ENCODE results near the gene COL5A2. TPM values are rescaled to one million over a fixed set of nuclear protein-coding genes. Genes with fewer than 3 reads are reported as not detected.

The COL5A2 gene
- total and polyA plus RNA-seq, 9 of the 15 experiments (the other 6 are each of a cell fraction or from before 2014, with no cell fraction given): 0.01 to 0.54 (median 0.19) TPM

GRCh38 chr2:189155795-189156194, 23.8 kb downstream of the COL5A2 start:
- Histone ChIP-seq H2AFZ (ENCODE audit: low read depth, low read length) (no peak overlapping the region), H3K4me2 (ENCODE audit: insufficient read depth, low read length) (no peak overlapping the region), H3K79me2 (ENCODE audit: control insufficient read depth, insufficient read depth, low read length) (no peaks in the 10 kb centered on the region), H3K4me1 (replicated peaks in 1 of 2; ENCODE audit: control insufficient read depth in 2 of 2, insufficient read depth in 2 of 2, low read length in 2 of 2) (no peaks in the 10 kb centered on the region), H3K9me3 (replicated peaks; ENCODE audit: control insufficient read depth, insufficient read depth, low read depth, low read length) (no peaks in the 10 kb centered on the region), H3K27me3 (ENCODE audit: control insufficient read depth in 2 of 2, insufficient read depth in 2 of 2, low read length in 2 of 2) (no peaks in the 10 kb centered on the region), H3K36me3 (ENCODE audit: control insufficient read depth, insufficient read depth, low read length) (no peaks in the 10 kb centered on the region), H3K9me1 (ENCODE audit: control insufficient read depth, insufficient read depth, low read length) (no peaks in the 10 kb centered on the region), H3K9ac (ENCODE audit: insufficient read depth in 1 of 2, low read depth in 2 of 2, low read length in 2 of 2) (no peak overlapping the region), H3K4me3 (no peak overlapping the region), H3K27ac (ENCODE audit: extremely low read depth, low read depth, low read length) (no peak overlapping the region), H4K20me1 (replicated peaks; ENCODE audit: control insufficient read depth, insufficient read depth, low read length) (no peaks in the 10 kb centered on the region)
- intact Hi-C loops (cut with micrococcal nuclease): no loop called here
- FAIRE-seq (no peak), ATAC-seq (no peak), DNase-seq (ENCODE audit: extremely low read depth in 1 of 4, low spot score in 3 of 4) (no peak)
- WGBS (ENCODE audit: insufficient coverage, low coverage, missing lambda C conversion rate): 0% methylated on average over 1 of the region's 1 CpG
- BruUV-seq (replicated peaks): no TSS peak
- in situ Hi-C loops (cut with MboI): no loop called here
- CTCF ChIA-PET (ENCODE audit: low intra/inter-chr PET ratio): no interaction called here
- POLR2A ChIA-PET: no interaction called here
- TF ChIP-seq ZNF764 (CRISPR knock-in tag; IDR thresholded peaks at IDR 0.05; ENCODE audit: low read depth) (no peak), IRF9 (tag; IDR thresholded peaks at IDR 0.05) (no peak), TGIF2 (CRISPR knock-in tag; IDR thresholded peaks at IDR 0.05) (no peak), GTF2B (IDR thresholded peaks at IDR 0.05; ENCODE audit: extremely low read depth, insufficient read length) (no peak), SLC30A9 (CRISPR knock-in tag; IDR thresholded peaks at IDR 0.05) (no peak), CREB1 (IDR thresholded peaks at IDR 0.05) (no peak), CREB1 (CRISPR knock-in tag; IDR thresholded peaks at IDR 0.05) (no peak), HOXB6 (CRISPR knock-in tag; IDR thresholded peaks at IDR 0.05; ENCODE audit: borderline replicate concordance) (no peak), LARP7 (IDR thresholded peaks at IDR 0.05) (no peak), ZNF398 (CRISPR knock-in tag; IDR thresholded peaks at IDR 0.05) (no peak), ZNF507 (tag; conservative IDR thresholded peaks at IDR 0.05) (no peak), FUS (optimal IDR thresholded peaks at IDR 0.05; ENCODE audit: low read depth, low read length) (no peak), BRD9 (IDR thresholded peaks at IDR 0.05; ENCODE audit: low read depth, partially characterized antibody) (no peak), KLF10 (CRISPR knock-in tag; IDR thresholded peaks at IDR 0.05) (no peak), MTA3 (IDR thresholded peaks at IDR 0.05; ENCODE audit: borderline replicate concordance) (no peak), ZKSCAN3 (CRISPR knock-in tag; IDR thresholded peaks at IDR 0.05) (no peak), BRF1 (IDR thresholded peaks at IDR 0.05; ENCODE audit: borderline replicate concordance, extremely low read depth, insufficient read length) (no peak), ZBTB26 (CRISPR knock-in tag; IDR thresholded peaks at IDR 0.05) (no peak)
